K562 (cell line): Measurements from ENCODE around the gene ATP6V0E1.

ENCODE experiments used
- CHD4 ChIP-seq: fragments of 200-600 bp; sonication (generic); IDR thresholded peaks from 3 replicates; pipeline ENCODE4 v1.6.1; 2012; ENCODE audit warnings: low read depth, mild to moderate bottlenecking, mixed read lengths, low read length, inconsistent platforms; ENCODE audit not compliant: insufficient read depth, insufficient replicate concordance, poor library complexity, severe bottlenecking
- DPF2 ChIP-seq: fragments of 450-650 bp; IDR thresholded peaks from 2 replicates; pipeline ENCODE4 v1.6.1; 2016
- EZH2 ChIP-seq: IDR thresholded peaks from 2 replicates; pipeline ENCODE4 v1.6.1; 2012; ENCODE audit warnings: low read depth, mild to moderate bottlenecking, inconsistent platforms, low read length, borderline replicate concordance
- KDM1A ChIP-seq, 2 experiments: fragments of 450-650 bp; IDR thresholded peaks; 2 replicates each; pipeline ENCODE4 v1.6.1; 2016; ENCODE audit warnings: mild to moderate bottlenecking in 2 of 2
- PHF21A ChIP-seq: fragments of 450-650 bp; IDR thresholded peaks from 2 replicates; pipeline ENCODE4 v1.6.1; 2017; ENCODE audit warnings: low read depth, borderline replicate concordance
- POLR2A ChIP-seq: fragments of 450-650 bp; conservative IDR thresholded peaks from 2 replicates; pipeline ENCODE4 v1.6.1; 2016
- SMC3 ChIP-seq: conservative IDR thresholded peaks from 2 replicates; pipeline ENCODE4 v1.6.1; 2011; ENCODE audit warnings: low read depth, low read length, improper control_type of control experiment; ENCODE audit not compliant: insufficient read depth
- ZNF280B ChIP-seq: fragments of 250-450 bp; sonication (Bioruptor Pico); IDR thresholded peaks from 2 replicates; pipeline ENCODE4 v1.5.1; 2021; ENCODE audit warnings: mild to moderate bottlenecking
- ZNF318 ChIP-seq, 2 experiments: fragments of 450-650 bp; IDR thresholded peaks; 2 replicates each; pipeline ENCODE4 v1.6.1; 2016; ENCODE audit warnings: mild to moderate bottlenecking in 2 of 2, borderline replicate concordance in 1 of 2, low read depth in 1 of 2, moderate library complexity in 1 of 2
- ZNF77 ChIP-seq: fragments of 250-450 bp; sonication (Bioruptor Pico); IDR thresholded peaks from 2 replicates; pipeline ENCODE4 v1.5.0; 2020
- TF ChIP-seq, protein P1 (sequence below), 2 experiments: fragments of 450-650 bp; formaldehyde crosslinking in 1 of 2; IDR thresholded peaks; 2 replicates each; pipeline versions ENCODE4 v1.4.0 to v1.6.1; 2014 to 2020; ENCODE audit warnings: mild to moderate bottlenecking in 2 of 2, borderline replicate concordance in 1 of 2, low read depth in 1 of 2
- TF ChIP-seq, protein P2 (sequence below): IDR thresholded peaks from 2 replicates; pipeline ENCODE4 v1.6.1; 2012; ENCODE audit warnings: low read depth, low read length, improper control_type of control experiment, borderline replicate concordance
- TF ChIP-seq, protein P3 (sequence below): sonication (generic); formaldehyde crosslinking; IDR thresholded peaks from 2 replicates; pipeline ENCODE4 v1.9.0; 2022; ENCODE audit warnings: mild to moderate bottlenecking, missing genetic modification reagents

GRCh38 chr5:172950176-172950965 lies 33.2 kb upstream of the ATP6V0E1 start:
- TF ChIP-seq SMC3 (no peak), ZNF77 (CRISPR knock-in tag) (no peak), PHF21A (no peak), ZNF280B (CRISPR knock-in tag) (no peak), EZH2 (no peak), ZNF318 (IDR thresholded peaks at IDR 0.05; ENCODE audit: borderline replicate concordance in 1 of 2, low read depth in 1 of 2) (no peak), KDM1A (IDR thresholded peaks at IDR 0.05) (no peak), POLR2A (no peak), CHD4 (no peak), DPF2 (no peak)
- TF ChIP-seq, protein P1, sequence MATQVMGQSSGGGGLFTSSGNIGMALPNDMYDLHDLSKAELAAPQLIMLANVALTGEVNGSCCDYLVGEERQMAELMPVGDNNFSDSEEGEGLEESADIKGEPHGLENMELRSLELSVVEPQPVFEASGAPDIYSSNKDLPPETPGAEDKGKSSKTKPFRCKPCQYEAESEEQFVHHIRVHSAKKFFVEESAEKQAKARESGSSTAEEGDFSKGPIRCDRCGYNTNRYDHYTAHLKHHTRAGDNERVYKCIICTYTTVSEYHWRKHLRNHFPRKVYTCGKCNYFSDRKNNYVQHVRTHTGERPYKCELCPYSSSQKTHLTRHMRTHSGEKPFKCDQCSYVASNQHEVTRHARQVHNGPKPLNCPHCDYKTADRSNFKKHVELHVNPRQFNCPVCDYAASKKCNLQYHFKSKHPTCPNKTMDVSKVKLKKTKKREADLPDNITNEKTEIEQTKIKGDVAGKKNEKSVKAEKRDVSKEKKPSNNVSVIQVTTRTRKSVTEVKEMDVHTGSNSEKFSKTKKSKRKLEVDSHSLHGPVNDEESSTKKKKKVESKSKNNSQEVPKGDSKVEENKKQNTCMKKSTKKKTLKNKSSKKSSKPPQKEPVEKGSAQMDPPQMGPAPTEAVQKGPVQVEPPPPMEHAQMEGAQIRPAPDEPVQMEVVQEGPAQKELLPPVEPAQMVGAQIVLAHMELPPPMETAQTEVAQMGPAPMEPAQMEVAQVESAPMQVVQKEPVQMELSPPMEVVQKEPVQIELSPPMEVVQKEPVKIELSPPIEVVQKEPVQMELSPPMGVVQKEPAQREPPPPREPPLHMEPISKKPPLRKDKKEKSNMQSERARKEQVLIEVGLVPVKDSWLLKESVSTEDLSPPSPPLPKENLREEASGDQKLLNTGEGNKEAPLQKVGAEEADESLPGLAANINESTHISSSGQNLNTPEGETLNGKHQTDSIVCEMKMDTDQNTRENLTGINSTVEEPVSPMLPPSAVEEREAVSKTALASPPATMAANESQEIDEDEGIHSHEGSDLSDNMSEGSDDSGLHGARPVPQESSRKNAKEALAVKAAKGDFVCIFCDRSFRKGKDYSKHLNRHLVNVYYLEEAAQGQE (IDR thresholded peaks at IDR 0.05; ENCODE audit: borderline replicate concordance) = no peak
- TF ChIP-seq, protein P1 (CRISPR knock-in tag; IDR thresholded peaks at IDR 0.05; ENCODE audit: low read depth) = no peak
- TF ChIP-seq, protein P2, sequence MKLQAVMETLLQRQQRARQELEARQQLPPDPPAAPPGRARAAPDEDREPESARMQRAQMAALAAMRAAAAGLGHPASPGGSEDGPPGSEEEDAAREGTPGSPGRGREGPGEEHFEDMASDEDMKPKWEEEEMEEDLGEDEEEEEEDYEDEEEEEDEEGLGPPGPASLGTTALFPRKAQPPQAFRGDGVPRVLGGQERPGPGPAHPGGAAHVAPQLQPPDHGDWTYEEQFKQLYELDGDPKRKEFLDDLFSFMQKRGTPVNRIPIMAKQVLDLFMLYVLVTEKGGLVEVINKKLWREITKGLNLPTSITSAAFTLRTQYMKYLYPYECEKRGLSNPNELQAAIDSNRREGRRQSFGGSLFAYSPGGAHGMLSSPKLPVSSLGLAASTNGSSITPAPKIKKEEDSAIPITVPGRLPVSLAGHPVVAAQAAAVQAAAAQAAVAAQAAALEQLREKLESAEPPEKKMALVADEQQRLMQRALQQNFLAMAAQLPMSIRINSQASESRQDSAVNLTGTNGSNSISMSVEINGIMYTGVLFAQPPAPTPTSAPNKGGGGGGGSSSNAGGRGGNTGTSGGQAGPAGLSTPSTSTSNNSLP = no peak
- TF ChIP-seq, protein P3, sequence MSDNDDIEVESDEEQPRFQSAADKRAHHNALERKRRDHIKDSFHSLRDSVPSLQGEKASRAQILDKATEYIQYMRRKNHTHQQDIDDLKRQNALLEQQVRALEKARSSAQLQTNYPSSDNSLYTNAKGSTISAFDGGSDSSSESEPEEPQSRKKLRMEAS (CRISPR knock-in tag) = no peak
